IPS DF 19.7 (cell line): ENCODE measurements around the gene CMYA5.
"Not testable (repeated sequence)": the region's sequence is repeated elsewhere in the genome, so short reads cannot be mapped to it uniquely, and the experiment has no call there.

Source experiments
- DNase-seq: peaks from one replicate; pipeline ENCODE4 v3.0.0-alpha.2; 2013; ENCODE audit warnings: low read depth, low spot score

Gene CMYA5

DNA sequence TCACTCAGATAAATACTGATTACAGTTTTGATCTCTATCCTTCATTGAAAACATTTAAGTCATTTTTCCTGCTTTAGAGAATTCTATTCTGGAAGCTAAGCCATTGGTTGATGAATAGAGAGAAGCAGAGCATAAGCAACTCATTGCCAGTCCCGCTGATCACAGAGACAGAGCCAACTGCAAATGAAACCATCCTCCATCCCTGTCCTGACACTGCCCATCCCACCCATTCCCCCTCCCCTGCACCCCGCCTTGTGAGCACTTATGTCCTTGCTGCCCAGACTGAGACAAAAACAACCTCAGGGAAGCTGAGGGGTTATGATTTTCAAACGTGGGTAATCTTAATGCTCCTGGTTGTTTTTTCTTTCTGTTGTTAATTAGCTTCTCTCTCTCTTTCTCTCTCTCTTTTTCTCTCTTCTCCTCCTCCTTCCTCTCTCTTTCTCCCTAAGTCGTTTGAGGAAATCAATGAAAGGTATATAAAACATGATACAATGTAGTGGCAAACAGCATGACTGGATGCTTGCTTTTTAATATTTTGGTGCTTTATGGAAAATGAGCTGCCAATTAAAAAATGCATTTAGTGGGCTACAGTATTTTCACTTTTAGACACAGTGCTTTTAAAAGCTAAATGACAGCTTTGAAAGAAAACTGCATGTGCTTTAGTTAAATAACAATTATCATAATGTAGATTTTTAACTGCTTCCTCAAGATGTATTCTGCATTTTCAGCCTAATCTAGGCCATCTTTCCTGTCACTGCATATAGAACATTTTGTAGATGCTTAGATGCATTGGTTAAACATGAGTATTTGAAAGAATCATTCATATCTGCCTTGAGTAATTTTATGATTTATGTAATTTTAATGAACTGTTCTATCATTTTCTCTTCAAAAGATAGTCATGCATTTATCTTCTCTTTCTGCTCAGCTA lies 57.3 kb downstream of the CMYA5 start:
- DNase-seq: no peak

DNA sequence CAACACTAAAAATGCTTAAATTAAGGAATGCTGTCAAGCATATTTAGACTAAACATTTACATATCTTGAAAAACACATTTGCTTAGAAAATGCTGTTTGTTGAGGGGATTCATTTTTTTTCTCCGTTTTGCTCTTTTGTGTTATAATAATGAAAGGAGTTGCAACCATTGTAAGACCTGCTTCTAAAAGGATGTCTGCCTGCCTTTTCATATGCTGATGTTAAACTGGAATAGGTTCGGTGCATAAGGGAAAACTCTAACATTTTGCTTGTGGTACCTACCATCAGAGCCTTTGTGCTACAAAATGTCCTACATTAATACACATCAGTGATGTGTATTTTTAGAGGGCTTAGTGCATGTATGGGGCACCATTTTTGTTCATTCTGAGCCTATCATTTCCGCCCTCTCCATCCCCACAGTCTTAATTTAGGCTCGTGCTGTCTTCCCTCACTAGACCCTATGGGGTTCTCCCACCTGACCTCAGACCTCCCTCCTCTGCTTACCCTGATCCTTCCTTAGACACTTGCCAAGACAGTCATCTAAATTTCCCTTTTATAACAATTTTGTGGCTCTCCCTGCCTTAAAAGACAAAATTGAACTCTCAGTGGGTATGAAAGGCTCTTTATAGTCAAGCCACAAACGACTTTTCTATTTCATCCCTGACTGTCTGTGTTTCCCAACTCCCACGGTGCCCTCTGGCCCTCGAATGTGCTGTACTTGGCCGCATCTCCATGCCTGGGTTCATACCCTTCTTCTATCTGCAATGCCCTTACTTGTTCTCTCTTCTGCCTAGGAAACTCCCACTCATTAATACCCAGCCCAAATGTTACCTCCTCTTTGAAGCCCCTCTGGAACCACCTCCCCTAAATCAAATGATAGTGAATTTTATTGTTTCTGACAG lies 61.2 kb downstream of the CMYA5 start:
- DNase-seq: no peak

DNA sequence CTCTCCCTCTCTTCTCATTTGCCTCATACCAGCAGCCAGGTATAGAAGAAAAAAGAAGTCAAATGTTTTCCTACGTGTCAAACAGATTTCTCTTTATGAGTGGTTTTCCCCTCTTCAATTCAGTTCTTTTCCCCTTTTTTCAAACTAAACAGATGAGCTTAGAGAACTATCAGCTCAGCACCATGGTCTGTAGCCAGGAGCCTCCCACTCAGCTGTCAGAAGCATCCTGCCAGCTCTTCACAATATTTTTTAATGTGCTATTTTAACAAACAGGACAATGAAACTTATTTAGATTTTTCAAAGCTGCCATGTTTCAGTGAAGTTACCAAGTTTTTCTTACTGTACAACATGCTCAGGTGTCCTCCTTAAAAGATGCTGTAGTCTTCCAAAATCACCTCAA lies 63.5 kb downstream of the CMYA5 start:
- no peak for DNase-seq

DNA sequence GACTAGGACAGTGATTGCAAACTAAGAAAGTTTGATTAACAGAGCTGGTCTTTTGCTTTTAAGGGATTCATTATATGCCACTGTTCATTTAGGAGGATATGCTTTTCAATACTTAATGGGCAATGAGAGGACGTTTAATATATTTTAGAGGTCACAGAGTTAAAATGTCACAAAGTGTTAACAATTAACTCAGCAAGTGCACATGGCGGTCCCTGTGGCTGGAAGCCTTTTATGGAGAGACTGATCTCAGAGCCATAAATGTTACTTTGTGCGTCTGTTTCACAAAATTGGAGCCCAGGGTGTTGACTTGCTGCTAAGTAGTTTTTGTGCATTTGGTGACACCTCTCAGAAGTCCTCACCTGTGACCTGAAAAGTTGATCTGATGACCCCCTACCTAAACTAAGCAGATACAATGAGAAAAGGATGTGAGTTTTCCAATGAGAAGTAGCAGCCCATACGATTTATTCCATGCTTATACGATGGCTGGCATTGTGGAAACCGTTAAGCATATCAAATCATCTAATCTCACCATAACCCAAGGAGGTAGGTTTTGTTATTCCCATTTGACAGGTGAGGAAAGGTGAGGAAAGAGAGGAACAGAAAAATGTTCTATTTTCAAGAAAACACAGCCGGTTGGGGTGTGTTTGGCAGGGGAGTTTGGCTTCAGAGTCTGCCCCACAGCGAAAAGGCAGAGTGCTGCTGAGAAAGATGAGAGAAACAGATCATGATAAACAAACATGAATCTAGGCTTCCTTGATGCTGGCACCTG lies 64.4 kb downstream of the CMYA5 start:
- no peak for DNase-seq

DNA sequence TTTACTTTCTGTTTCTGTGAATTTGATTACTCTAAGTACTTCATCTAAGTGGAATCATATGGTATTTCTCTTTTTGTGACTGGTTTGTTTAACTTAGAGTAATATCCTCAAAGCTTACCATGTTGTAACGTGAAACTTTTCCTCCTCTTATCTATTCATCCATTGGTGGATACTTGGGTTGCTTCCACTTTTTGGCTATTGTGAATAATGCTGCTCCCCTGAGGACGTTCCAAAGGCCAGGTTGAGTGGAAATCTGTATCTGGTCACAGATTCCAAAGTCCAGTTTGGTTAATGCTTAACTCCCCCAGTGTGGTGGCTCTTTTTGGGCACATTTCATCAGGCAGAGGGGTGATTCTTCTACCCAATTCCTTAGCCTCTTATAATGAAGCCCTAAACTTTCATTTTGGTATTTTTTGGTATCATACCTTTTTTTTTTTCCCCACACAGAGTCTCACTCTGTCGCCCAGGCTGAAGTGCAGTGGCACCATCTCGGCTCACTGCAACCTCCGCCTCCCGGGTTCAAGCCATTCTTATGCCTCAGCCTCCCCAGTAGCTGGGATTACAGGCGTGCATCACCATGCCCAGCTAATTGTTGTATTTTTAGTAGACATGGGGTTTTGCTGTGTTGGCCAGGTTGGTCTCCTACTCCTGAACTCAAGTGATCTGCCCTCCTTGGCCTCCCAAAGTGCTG lies 65.4 kb downstream of the CMYA5 start:
- DNase-seq: no peak

DNA sequence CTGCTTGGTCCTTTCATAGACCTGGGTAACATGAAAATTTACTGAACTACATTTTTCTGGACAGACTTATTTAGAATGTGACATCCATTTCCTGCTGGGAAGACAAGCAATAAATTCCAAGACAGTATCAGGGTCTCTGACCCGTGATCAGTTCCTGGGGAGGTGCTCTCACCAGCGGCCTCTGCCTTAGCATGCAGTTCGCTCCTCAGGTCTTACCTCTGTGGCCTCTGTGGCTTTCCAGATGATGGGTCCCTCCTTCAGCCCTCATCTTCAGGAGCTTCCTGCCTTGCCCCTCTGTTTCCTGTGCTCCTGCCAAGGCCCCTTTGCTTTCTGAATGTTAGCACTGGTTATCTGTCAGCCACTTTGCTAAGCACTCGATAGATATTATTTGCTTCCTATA lies 66.4 kb downstream of the CMYA5 start:
- no peak for DNase-seq

DNA sequence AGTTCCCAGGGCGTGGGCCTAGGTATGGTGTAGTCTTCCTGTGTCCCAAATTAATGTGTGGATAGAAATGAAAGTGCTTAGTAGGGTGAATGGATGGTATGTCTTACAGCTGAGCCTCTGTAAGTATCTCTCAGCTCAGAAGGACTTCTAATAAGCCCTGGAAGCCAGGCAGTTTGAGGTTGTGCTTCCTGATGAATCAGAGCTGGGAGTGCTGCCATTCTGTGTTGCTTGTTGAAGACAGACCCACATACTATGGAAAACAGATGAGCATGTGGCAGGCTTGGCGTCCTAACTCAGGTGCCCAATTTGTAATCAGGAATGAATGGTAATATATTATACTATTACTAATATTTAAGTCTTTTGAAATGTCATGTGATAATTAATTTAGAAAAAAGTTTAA lies 69.8 kb downstream of the CMYA5 start:
- DNase-seq: no peak

DNA sequence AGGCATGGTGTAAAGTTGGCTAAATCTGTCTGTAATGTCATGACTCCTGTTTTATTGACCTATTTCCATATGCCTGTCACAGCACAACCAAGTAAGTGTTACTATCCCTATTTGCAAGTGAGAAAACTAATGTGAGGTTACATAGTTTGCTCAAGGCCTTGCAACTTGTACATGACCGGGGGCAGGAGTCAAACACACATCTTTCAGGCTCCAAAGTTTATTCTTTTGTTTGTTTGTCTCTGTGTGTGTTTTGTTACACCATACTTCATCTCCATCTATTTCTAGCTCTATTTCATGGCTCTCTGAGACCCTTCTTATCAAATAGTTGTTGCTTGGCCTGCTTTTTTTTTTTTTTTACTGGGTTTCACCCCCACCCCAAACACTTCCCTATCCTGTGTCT lies 70.2 kb downstream of the CMYA5 start:
- no peak for DNase-seq

DNA sequence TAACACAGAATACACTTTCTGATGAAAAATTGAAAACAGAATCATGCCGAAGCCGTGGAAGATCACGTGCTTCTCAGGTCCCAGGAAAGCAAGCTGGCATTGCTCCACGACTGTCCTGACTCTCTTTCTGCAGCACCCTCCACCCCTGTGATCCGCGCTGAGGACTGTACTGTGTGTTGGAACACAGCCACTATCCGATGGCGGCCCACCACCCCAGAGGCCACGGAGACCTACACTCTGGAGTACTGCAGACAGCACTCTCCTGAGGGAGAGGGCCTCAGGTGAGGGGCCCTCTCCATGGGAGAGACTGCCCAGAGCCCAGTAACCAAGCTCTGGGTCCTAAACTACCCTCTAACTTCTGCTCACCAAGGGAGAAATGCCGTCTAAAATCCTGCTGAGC lies 73.3 kb downstream of the CMYA5 start:
- no peak for DNase-seq

DNA sequence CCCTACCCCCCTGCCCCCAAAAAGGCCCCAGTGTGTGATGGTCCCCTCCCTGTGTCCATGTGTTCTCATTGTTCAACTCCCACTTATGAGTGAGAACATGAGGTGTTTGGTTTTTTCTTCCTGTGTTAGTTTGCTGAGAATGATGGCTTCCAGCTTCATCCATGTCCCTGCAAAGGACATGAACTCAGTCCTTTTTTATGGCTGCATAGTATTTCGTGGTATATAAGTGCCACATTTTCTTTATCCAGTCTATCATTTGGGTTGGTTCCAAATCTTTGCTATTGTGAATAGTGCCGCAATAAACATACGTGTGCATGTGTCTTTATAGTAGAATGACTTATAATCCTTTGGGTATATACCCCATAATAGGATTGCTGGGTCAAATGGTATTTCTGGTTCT lies 74.5 kb downstream of the CMYA5 start:
- not testable (repeated sequence) for DNase-seq

DNA sequence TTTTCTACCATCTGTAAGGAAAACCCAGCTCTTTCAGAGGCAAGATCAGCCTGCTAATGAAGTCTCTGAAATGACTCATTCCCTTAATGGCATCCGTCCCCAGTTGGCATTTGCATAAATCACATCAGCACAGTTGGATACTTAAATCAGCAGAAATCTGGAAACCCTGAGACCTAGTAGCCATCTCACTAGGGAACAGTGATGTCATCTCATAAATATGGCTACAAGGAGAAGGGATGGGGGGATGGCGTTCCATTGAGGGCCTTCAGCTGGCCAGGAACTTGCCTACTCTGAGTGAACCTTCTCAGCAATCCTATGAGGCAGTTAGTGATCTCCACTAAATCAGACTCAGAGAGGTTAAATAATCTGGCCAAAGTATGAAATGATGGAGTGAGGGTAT lies 81.8 kb downstream of the CMYA5 start:
- DNase-seq: peak; percentile 33

DNA sequence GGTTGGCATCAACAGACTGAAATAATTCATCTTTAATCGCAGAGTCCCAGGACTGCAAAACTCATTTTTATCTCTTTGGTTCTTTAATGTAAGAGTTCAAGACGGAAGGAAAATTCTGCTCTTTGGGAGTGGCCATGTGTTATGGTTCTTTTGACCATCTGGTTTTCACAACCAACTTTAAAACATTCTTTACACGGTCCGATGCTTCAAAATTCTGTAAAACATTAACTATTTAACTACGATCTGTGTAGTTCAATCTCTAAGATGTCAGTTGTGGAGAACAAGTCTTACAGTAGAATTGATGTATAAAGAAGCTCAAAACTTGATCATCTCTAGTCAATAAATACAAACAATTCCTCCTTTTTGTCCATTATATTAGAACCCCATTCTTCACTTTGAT lies 83.0 kb downstream of the CMYA5 start:
- no peak for DNase-seq

DNA sequence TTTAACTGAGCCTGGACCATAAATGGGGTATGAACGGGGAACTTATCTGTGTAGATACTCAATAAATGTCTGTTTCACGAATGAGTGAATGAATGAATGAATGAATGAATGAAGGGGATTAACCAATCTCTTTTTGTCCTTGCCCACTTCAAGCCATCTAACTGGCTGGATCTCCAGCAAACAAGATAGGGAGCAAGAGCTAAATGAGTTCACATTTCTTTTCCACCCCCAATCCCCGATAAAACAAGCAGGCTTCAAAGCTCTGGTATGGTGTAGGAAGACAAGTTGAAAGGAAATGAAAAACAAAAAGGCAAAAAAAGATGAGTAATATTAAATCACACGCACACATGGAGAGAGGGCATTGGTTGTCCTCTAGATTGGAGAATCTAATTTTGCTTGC lies 84.0 kb downstream of the CMYA5 start:
- no peak for DNase-seq

DNA sequence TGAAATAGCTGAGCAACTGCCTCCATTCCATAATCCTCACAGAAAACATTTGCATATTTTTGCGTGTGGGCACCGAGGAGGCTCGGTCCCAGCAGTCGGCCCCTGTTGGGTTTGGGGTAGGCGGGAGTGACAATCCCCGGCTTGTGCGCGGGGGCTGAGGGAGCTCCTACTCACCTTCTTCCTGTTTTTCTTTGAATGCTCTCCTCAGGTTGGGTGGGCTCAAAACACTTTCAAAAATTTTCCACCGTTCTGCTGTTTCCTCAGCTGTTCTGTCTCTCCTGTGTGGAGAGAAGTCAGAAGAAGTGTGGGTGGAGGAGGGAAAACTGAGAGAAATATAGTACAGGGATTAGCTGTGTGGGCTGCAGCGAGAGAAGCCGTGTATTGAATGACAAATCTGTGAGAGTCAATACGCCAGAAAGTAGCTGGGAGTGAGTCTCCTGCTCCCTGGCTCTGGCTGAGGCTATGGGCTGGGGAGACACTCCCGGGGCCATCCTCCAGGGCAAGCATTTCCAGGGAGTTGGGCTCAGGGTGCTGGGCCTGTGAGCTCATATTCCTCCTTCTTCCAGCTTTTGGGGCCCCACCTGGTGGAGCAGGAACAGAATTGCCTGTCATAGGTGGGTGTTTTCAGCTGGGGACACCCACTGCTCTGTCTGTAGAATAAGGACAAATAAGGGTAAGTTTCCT lies 84.7 kb downstream of the CMYA5 start:
- DNase-seq: peak; percentile 63

DNA sequence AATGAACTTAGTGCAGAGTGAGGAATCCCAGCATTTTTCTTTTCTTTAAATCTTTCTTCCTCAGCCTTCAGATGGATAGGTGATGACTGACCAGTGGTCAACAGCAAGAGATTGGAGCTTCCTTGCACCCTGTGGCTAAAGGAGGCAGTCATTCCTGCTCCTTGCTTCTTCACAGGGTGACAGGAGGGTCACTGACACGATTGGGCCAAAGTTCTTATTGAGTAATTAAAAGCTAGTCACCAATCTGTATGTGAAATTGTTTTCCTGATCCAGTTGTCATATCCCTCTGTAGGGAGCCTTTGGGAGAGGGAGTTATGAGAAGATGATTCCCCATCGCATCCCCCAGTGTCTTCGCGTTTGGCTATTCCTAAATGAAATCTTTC lies 85.2 kb downstream of the CMYA5 start:
- DNase-seq: no peak

DNA sequence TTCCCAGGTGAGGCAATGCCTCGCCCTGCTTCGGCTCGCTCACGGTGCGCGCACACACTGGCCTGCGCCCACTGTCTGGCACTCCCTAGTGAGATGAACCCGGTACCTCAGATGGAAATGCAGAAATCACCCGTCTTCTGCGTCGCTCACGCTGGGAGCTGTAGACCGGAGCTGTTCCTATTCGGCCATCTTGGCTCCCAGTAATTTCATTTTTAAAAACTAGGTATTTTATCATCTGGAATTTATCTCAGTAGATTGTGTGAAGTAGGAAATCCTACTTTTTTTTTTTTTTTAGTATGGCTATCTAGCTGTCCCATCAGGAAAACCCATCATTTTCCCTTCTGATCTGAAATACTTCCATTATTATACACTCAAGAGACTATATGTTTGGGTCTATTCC lies 95.1 kb downstream of the CMYA5 start:
- DNase-seq: not testable (repeated sequence)

DNA sequence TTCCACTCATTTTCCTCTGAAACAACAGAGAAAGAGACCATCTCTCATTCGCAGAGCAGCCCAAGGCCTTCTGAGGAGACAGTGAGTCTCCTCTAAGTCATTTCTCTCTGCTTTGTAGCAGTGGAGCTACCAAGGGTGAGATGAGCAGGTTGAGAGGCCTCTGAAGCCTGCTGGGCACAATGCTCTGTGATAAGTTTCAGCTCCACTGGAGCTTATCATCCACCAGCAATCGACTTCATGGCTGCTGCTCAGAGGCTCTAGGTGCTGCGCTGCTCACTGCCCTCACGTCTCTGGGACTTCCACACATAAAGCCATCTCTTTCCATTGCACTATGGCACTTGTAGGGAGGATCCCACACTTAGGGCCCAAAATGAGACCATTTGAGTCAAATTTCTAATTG lies 96.3 kb downstream of the CMYA5 start:
- no peak for DNase-seq

DNA sequence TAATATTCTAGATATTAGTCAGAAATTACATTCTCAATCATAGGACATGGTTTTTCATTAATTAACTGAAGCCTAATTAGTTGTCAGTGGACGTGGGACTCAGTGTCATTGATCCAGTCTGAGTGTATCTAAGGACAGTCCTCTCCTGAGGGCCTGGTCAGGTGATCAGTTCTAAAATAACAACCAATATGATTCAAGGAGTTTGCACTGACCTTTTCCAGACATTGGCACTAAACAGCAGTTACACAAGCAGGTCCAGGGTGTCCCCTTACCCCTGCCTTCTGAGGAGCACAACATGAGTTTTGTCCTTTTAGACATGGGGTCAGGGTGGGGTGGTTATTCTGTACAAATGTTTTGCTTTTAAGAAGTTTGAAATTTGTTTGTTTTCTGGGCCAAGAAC lies 97.8 kb downstream of the CMYA5 start:
- no peak for DNase-seq

DNA sequence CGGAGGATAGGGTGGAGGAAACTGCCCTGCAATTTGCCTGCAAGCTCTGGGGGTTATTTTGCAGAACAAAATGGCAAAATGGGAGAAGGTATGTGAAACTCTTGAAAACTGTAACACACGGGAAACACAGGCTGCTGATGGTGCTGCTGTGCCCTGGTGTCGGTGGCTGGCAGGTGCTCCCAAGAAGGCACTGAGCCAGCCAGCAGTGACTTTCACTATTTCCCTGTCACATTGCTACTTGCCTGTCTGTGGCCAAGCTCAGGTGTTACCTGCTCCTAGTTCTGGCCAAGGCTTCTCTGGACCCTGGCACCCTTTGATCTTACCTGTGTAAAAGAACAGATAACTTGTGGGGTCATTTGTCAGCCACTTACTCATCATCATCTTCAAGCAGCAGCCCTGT lies 102.2 kb downstream of the CMYA5 start:
- no peak for DNase-seq

DNA sequence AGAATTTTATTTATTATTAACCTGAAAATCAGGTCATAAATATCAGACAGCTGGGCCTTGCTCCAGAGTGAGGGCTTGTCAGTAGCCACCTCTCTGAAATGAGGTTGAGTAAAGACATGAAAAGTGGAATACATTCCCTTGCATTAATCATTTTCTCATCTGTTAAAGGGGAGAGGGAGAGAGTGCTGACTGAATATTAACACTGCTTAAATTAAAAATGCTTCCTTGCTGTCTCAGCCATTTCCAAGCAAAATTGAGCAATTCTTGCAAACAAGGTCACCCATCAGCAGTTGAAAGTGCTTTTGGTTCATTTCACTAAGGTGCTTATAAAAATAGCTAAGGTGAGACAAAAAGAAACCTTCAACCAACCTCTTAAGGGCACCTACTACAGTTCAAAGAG lies 102.8 kb downstream of the CMYA5 start:
- no peak for DNase-seq

DNA sequence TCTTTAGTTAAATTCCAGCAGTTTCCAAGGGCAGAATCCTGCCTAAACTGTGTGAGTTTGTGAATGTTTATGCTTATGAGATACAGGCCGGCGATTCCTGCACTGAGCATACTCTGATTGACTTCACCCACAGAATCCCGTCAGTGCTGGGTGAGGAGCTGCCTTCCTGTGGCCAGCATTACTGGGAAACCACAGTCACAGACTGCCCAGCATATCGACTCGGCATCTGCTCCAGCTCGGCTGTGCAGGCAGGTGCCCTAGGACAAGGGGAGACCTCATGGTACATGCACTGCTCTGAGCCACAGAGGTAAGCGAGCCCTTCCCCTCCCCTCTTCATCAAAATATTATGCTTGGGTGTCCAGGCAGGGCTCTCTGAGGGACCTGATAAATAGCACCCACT lies 103.7 kb downstream of the CMYA5 start:
- no peak for DNase-seq
